ENCODE data around the gene SMIM5.

- TF ChIP-seq MAX (IDR thresholded peaks at IDR 0.05; ENCODE audit: insufficient read depth, insufficient read length) (no peak), CTCF (IDR thresholded peaks at IDR 0.05; ENCODE audit: extremely low read depth in 1 of 2, insufficient read depth in 1 of 2, low read depth in 1 of 2, low read length in 2 of 2) (no peak), EZH2 (IDR thresholded peaks at IDR 0.05; ENCODE audit: borderline replicate concordance, low read depth, low read length, severe bottlenecking) (no peak), JUN (IDR thresholded peaks at IDR 0.05; ENCODE audit: borderline replicate concordance, insufficient read depth, insufficient read length, low read depth) (no peak), POLR2A (IDR thresholded peaks at IDR 0.05; ENCODE audit: low read depth, low read length) (no peak), POLR2AphosphoS5 (IDR thresholded peaks at IDR 0.05; ENCODE audit: insufficient read depth, low read depth, low read length) (no peak), GATA2 (IDR thresholded peaks at IDR 0.05; ENCODE audit: insufficient read depth, insufficient read length, low read depth, low read length) (no peak), MYC (IDR thresholded peaks at IDR 0.05; ENCODE audit: low read depth, low read length) (no peak), FOS (IDR thresholded peaks at IDR 0.05; ENCODE audit: borderline replicate concordance, insufficient read depth, low read length) (no peak)
Measured at GRCh38 chr17:75627094-75627493, 6.1 kb upstream of the SMIM5 start.
